Measurements from ENCODE around the gene GNG13.

GNG13 gene

DNA sequence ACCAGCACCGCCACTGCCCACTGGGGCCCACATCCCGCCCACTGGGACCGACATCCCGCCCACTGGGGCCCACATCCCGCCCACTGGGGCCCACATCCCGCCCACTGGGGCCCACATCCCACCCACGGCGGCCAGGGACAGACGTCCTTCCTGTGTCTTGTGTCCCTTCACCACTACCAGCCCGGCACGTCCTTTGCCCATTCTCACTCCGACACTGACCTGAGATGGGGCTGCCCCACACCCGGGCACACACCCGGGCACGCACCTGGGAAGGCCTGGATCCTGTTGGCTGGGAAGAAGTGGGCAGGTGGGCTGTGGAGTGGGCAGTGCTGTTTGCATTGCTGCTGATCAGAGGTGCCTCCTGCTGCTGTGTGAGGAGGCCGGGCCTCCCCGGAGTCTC lies 28.4 kb upstream of the GNG13 start:
- H3K4me3 ChIP-seq (ENCODE audit: low read depth, low read length): no peak overlapping the region
- no peak for DNase-seq (ENCODE audit: low read depth)
- no peak for TF ChIP-seq CTCF (IDR thresholded peaks at IDR 0.05; ENCODE audit: low read depth, low read length, missing control alignments)
- in situ Hi-C loops (cut with HindIII; ENCODE audit: low sequenced_read_pairs): no loop called here

GRCh38 chr16:827513-827912 lies 27.0 kb upstream of the GNG13 start:
- no peak for DNase-seq (ENCODE audit: low read depth)
- in situ Hi-C loops (cut with HindIII; ENCODE audit: low sequenced_read_pairs): no loop called here
- no peak for TF ChIP-seq CTCF (IDR thresholded peaks at IDR 0.05; ENCODE audit: low read depth, low read length, missing control alignments)

GRCh38 chr16:825341-826061 lies 25.0 kb upstream of the GNG13 start:
- in situ Hi-C loops (cut with HindIII; ENCODE audit: low sequenced_read_pairs): no loop called here
- TF ChIP-seq CTCF (IDR thresholded peaks at IDR 0.05; ENCODE audit: low read depth, low read length, missing control alignments): no peak
- H3K4me3 ChIP-seq (ENCODE audit: low read depth, low read length): no peak overlapping the region
- no peak for DNase-seq (ENCODE audit: low read depth)

More at GRCh38 chr16:827513-827912, 27.0 kb upstream of the GNG13 start:
- no peak overlapping the region for H3K4me3 ChIP-seq (ENCODE audit: low read depth, low read length)

- DNase-seq (ENCODE audit: low read depth): no peak
- in situ Hi-C loops (cut with HindIII; ENCODE audit: low sequenced_read_pairs): no loop called here
- TF ChIP-seq CTCF (IDR thresholded peaks at IDR 0.05; ENCODE audit: low read depth, low read length, missing control alignments): no peak
- H3K4me3 ChIP-seq (ENCODE audit: low read depth, low read length): no peak overlapping the region
Measured at GRCh38 chr16:824601-825000, 24.1 kb upstream of the GNG13 start.

DNA sequence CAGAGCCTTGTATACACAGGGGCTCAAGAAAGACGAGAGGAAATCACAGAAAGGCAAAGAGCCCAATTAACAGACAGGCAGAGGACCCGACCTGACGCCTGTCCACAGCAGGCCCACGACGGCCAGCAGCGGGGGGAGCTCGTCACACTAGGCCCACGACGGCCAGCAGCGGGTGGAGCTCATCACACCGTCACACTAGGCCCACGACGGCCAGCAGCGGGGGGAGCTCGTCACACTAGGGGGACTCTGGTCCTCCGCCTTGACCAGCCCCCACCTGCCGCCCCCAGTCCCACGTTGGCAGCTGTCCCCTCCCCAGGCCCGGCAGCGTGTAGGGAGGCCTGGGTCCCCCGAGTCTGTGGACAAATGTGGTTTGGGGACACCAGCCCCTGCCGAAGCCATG lies 23.7 kb upstream of the GNG13 start:
- in situ Hi-C loops (cut with HindIII; ENCODE audit: low sequenced_read_pairs): no loop called here
- no peak for DNase-seq (ENCODE audit: low read depth)
- no peak overlapping the region for H3K4me3 ChIP-seq (ENCODE audit: low read depth, low read length)
- TF ChIP-seq CTCF (IDR thresholded peaks at IDR 0.05; ENCODE audit: low read depth, low read length, missing control alignments): no peak

DNA sequence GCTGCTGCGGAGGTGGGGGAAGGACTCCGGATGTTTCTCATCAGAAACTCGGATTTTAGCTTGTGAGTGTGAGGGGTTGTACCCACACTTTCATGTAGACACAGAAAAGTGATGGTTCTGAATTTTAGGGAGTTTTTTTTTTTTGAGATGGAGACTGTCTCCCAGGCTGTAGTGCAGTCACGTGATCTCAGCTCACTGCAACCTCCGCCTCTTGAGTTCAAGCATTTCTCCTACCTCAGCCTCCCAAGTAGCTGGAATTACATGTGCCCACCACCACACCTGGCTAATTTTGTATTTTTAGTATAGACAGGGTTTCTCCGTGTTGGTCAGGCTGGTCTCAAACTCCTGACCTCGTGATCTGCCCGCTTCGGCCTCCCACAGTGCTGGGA lies 22.4 kb upstream of the GNG13 start:
- H3K4me3 ChIP-seq (ENCODE audit: low read depth, low read length): no peak overlapping the region
- in situ Hi-C loops (cut with HindIII; ENCODE audit: low sequenced_read_pairs): no loop called here
- TF ChIP-seq CTCF (IDR thresholded peaks at IDR 0.05; ENCODE audit: low read depth, low read length, missing control alignments): no peak
- no peak for DNase-seq (ENCODE audit: low read depth)

Measured in astrocyte of the cerebellum (primary cell).